ENCODE results near the gene GRAP2.
"Not testable (repeated sequence)": the region's sequence is repeated elsewhere in the genome, so short reads cannot be mapped to it uniquely, and the experiment has no call there.

GRCh38 chr22:39869797-39870196, 31.1 kb upstream of the GRAP2 start:
- TF ChIP-seq CTCF, POLR2A (IDR thresholded peaks at IDR 0.05): not testable (repeated sequence)

Measured in uterus (tissue), 2 donors.